Muscle of arm (tissue), 12 donors: ENCODE data around the gene KAZN. TPM values are rescaled to one million over a fixed set of nuclear protein-coding genes. Genes with fewer than 3 reads are reported as not detected.

Experiments used
- DNase-seq: peaks from one replicate; pipeline ENCODE4 v3.0.0-alpha.2; 2013
- polyA plus RNA-seq, 12 donors: library from polyadenylated mRNA; unstranded; fragments of 120-200 nt; gene quantifications; one replicate each; pipeline ENCODE4 v1.2.1, GENCODE V29; 2013; ENCODE audit not compliant: insufficient read length in 12 of 12

Gene KAZN
- polyA plus RNA-seq, 12 donors, result 10.6 to 20.6 (median 14.8) TPM; not detected in 1

GRCh38 chr1:15103211-15103610 is 504.7 kb downstream of the KAZN start:
- DNase-seq, result no peak

GRCh38 chr1:15103906-15104305 is 505.4 kb downstream of the KAZN start:
- no peak for DNase-seq

- no peak for DNase-seq
Observed at GRCh38 chr1:15104768-15105167, 506.3 kb downstream of the KAZN start.

- DNase-seq, result no peak
Observed at GRCh38 chr1:15106608-15107007, 508.1 kb downstream of the KAZN start.

GRCh38 chr1:15107058-15107687 is 508.7 kb downstream of the KAZN start:
- DNase-seq, result no peak

GRCh38 chr1:15107911-15108310 is 509.4 kb downstream of the KAZN start:
- DNase-seq, result no peak

GRCh38 chr1:15110128-15110866 is 511.8 kb downstream of the KAZN start:
- no peak for DNase-seq

- DNase-seq, result no peak
Observed at GRCh38 chr1:15110867-15111230, 512.4 kb downstream of the KAZN start.

- DNase-seq, result no peak
Observed at GRCh38 chr1:15113146-15113545, 514.7 kb downstream of the KAZN start.

- no peak for DNase-seq
Observed at GRCh38 chr1:15114884-15115283, 516.4 kb downstream of the KAZN start.

GRCh38 chr1:15115542-15116330 is 517.3 kb downstream of the KAZN start:
- DNase-seq, result no peak

- no peak for DNase-seq
Observed at GRCh38 chr1:15116966-15117365, 518.5 kb downstream of the KAZN start.

GRCh38 chr1:15117671-15118325 is 519.3 kb downstream of the KAZN start:
- DNase-seq, result no peak

- no peak for DNase-seq
Observed at GRCh38 chr1:15118579-15118978, 520.1 kb downstream of the KAZN start.

- DNase-seq, result no peak
Observed at GRCh38 chr1:15120251-15120945, 521.9 kb downstream of the KAZN start.

- DNase-seq, result no peak
Observed at GRCh38 chr1:15122331-15122730, 523.8 kb downstream of the KAZN start.

GRCh38 chr1:15123270-15123669 is 524.8 kb downstream of the KAZN start:
- DNase-seq, result no peak

GRCh38 chr1:15123925-15124324 is 525.4 kb downstream of the KAZN start:
- DNase-seq, result no peak

- DNase-seq, result no peak
Observed at GRCh38 chr1:15124362-15125100, 526.0 kb downstream of the KAZN start.

GRCh38 chr1:15125101-15125745 is 526.7 kb downstream of the KAZN start:
- DNase-seq, result no peak
